Spleen (tissue), 11 donors: ENCODE results near the gene NDUFAF4. TPM values are rescaled to one million over a fixed set of nuclear protein-coding genes. Genes with fewer than 3 reads are reported as not detected.

Experiments
- DNase-seq: peaks from one replicate; pipeline ENCODE4 v3.0.0-alpha.2; 2020
- H3K27ac ChIP-seq, 8 donors: fragments of 200-600 bp; sonication (generic) in 7 of 8; 1 replicate in 4 of 8; 2 replicates in 4 of 8; pipeline versions ENCODE4 v1.5.0 to v1.8.0; 2016 to 2021; ENCODE audit warnings: inconsistent platforms in 4 of 8, mild to moderate bottlenecking in 4 of 8, moderate library complexity in 1 of 8
- H3K27me3 ChIP-seq, 7 donors: fragments of 200-600 bp; sonication (generic) in 6 of 7; replicated peaks in 1 of 7; 1 replicate in 4 of 7; 2 replicates in 3 of 7; pipeline versions ENCODE4 v1.5.0 to v1.8.0; 2016 to 2021; ENCODE audit warnings: inconsistent platforms in 3 of 7, mild to moderate bottlenecking in 1 of 7
- H3K36me3 ChIP-seq, 6 donors: fragments of 200-600 bp; sonication (generic) in 5 of 6; 1 replicate in 4 of 6; 2 replicates in 2 of 6; pipeline versions ENCODE4 v1.5.0 to v1.8.0; 2016 to 2021; ENCODE audit warnings: inconsistent platforms in 2 of 6
- H3K4me1 ChIP-seq, 6 donors: fragments of 200-600 bp; sonication (generic) in 5 of 6; 1 replicate in 3 of 6; 2 replicates in 3 of 6; pipeline versions ENCODE4 v1.5.0 to v1.8.0; 2016 to 2021; ENCODE audit warnings: inconsistent platforms in 3 of 6
- H3K4me3 ChIP-seq, 8 donors: fragments of 200-600 bp; sonication (generic) in 7 of 8; 1 replicate in 4 of 8; 2 replicates in 4 of 8; pipeline versions ENCODE4 v1.5.0 to v1.8.0; 2016 to 2021; ENCODE audit warnings: inconsistent platforms in 4 of 8, mild to moderate bottlenecking in 4 of 8, moderate library complexity in 2 of 8
- H3K9me3 ChIP-seq, 8 donors: fragments of 200-600 bp; sonication (generic) in 7 of 8; 1 replicate in 4 of 8; 2 replicates in 4 of 8; pipeline versions ENCODE4 v1.5.0 to v1.8.0; 2016 to 2021; ENCODE audit warnings: inconsistent platforms in 4 of 8
- CTCF ChIP-seq, 11 experiments: fragments of 200-600 bp in 7 of 11; fragments of 450-650 bp in 4 of 11; sonication (generic) in 4 of 11; IDR thresholded peaks in 8 of 11; conservative IDR thresholded peaks in 3 of 11; 1 replicate in 7 of 11; 2 replicates in 4 of 11; pipeline versions ENCODE4 v1.4.0 to v1.8.0; 2016 to 2021; ENCODE audit warnings: antibody characterized with exemption in 11 of 11, inconsistent platforms in 4 of 11, mild to moderate bottlenecking in 1 of 11
- POLR2A ChIP-seq, 3 donors: fragments of 450-650 bp; IDR thresholded peaks; one replicate each; pipeline ENCODE4 v1.5.1; 2017; ENCODE audit warnings: antibody characterized with exemption in 3 of 3, mild to moderate bottlenecking in 1 of 3
- POLR2AphosphoS5 ChIP-seq, 3 donors: sonication (generic); formaldehyde crosslinking; IDR thresholded peaks; one replicate each; pipeline ENCODE4 v1.5.1; 2017; ENCODE audit warnings: antibody characterized with exemption in 3 of 3
- WGBS, 5 donors: extraction: QIAGEN DNeasy Blood & Tissue Kit in 3 of 5; methylation state at CpG; one replicate each; pipeline versions ENCODE4 v1.1.5 to v1.1.7; 2013 to 2018; 5-methylcytosine and 5-hydroxymethylcytosine counted together
- intact Hi-C: fragments of 100-400 bp; cut with DNase I; formaldehyde crosslinking; loops from one replicate; pipeline ENCODE4 v1.15.0; 2023; ENCODE audit warnings: low total_unique reads
- polyA plus RNA-seq, 3 donors: library from polyadenylated mRNA; stranded (reverse); fragments of 200-250 nt; gene quantifications; one replicate each; pipeline ENCODE4 v1.2.1, GENCODE V29; 2013
- total RNA-seq, 7 donors: library from RNA; depleted of rRNA in 3 of 7; stranded (reverse); fragments of >200 nt in 3 of 7; fragmentation: NEBNext Ultra II Directional in 4 of 7; extraction: Animal tissue kit (Norgen Biotek cat#: 25700) in 4 of 7; gene quantifications; one replicate each; pipeline versions ENCODE4 v1.1.0 to v1.2.1, GENCODE V29; 2016 to 2021
- donor health status: healthy with polysubstance abuse.
- donor health status: DM: no; HTN: no; CAD: no; lungs with moderate emphysema.
- donor health status: DM: no; HTN: no; CAD: no.
- donor health status: Bipolar disorder and iron deficiency.
- donor health status: healthy.
- donor health status: DM: no; HTN: no; CAD: no.
- donor health status: DM: yes; HTN: yes; CAD: no.

NDUFAF4 gene
- total and polyA plus RNA-seq, 10 donors, result 10.1 to 42.1 (median 31.9) TPM

GRCh38 chr6:96878143-96878542, 19.5 kb downstream of the NDUFAF4 start:
- no peak overlapping the region for H3K4me3 ChIP-seq
- no peak for DNase-seq
- no peaks in the 10 kb centered on the region for H3K36me3 ChIP-seq

GRCh38 chr6:96876886-96877545, 20.7 kb downstream of the NDUFAF4 start:
- no peaks in the 10 kb centered on the region for H3K9me3 ChIP-seq

More at GRCh38 chr6:96878143-96878542, 19.5 kb downstream of the NDUFAF4 start:
- no peaks in the 10 kb centered on the region for H3K9me3 ChIP-seq
- intact Hi-C loops, result no loop called here
- no peak overlapping the region for H3K27ac ChIP-seq
- H3K27me3 ChIP-seq, result no peaks in the 10 kb centered on the region
- TF ChIP-seq POLR2AphosphoS5 (IDR thresholded peaks at IDR 0.05) (no peak), CTCF (IDR thresholded peaks at IDR 0.05 in 8 of 11, conservative IDR thresholded peaks at IDR 0.05 in 3 of 11) (no peak), POLR2A (IDR thresholded peaks at IDR 0.05) (no peak)
- H3K4me1 ChIP-seq, result no peaks in the 10 kb centered on the region

GRCh38 chr6:96872976-96873375, 24.7 kb downstream of the NDUFAF4 start:
- Histone ChIP-seq H3K4me3 (no peak overlapping the region), H3K27ac (no peak overlapping the region), H3K4me1 (no peaks in the 10 kb centered on the region), H3K27me3 (no peaks in the 10 kb centered on the region), H3K9me3 (no peaks in the 10 kb centered on the region), H3K36me3 (no peaks in the 10 kb centered on the region)
- TF ChIP-seq POLR2A (IDR thresholded peaks at IDR 0.05) (no peak), CTCF (IDR thresholded peaks at IDR 0.05 in 8 of 11, conservative IDR thresholded peaks at IDR 0.05 in 3 of 11) (no peak), POLR2AphosphoS5 (IDR thresholded peaks at IDR 0.05) (no peak)
- DNase-seq, result no peak
- intact Hi-C loops, result no loop called here
- WGBS, 5 donors, result 87 to 100% (median 91%) methylated on average over 1 of the region's 1 CpG

More at GRCh38 chr6:96876886-96877545, 20.7 kb downstream of the NDUFAF4 start:
- 86 to 94% (median 91%) methylated on average over 9 of the region's 9 CpGs for WGBS, 5 donors
- no peaks in the 10 kb centered on the region for H3K36me3 ChIP-seq
- intact Hi-C loops, result no loop called here
- H3K27me3 ChIP-seq, result no peaks in the 10 kb centered on the region
- no peak overlapping the region for H3K27ac ChIP-seq
- no peak overlapping the region for H3K4me3 ChIP-seq
- H3K4me1 ChIP-seq, result no peaks in the 10 kb centered on the region
- TF ChIP-seq POLR2A (IDR thresholded peaks at IDR 0.05), result no peak
- TF ChIP-seq POLR2AphosphoS5 (IDR thresholded peaks at IDR 0.05), result no peak
- TF ChIP-seq CTCF (IDR thresholded peaks at IDR 0.05 in 8 of 11, conservative IDR thresholded peaks at IDR 0.05 in 3 of 11), result no peak
- no peak for DNase-seq

- peaks cover 0 to 5% (median 0%) of the 10 kb centered on the region in 8 donors for H3K9me3 ChIP-seq
- intact Hi-C loops, result no loop called here
- H3K27ac ChIP-seq, result no peak overlapping the region
- H3K4me3 ChIP-seq, result no peak overlapping the region
- peaks cover 0 to 16% (median 0%) of the 10 kb centered on the region in 7 donors for H3K27me3 ChIP-seq
- DNase-seq, result no peak
- TF ChIP-seq POLR2AphosphoS5 (IDR thresholded peaks at IDR 0.05) (no peak), CTCF (IDR thresholded peaks at IDR 0.05 in 8 of 11, conservative IDR thresholded peaks at IDR 0.05 in 3 of 11) (no peak), POLR2A (IDR thresholded peaks at IDR 0.05) (no peak)
- no peaks in the 10 kb centered on the region for H3K36me3 ChIP-seq
- H3K4me1 ChIP-seq, result no peaks in the 10 kb centered on the region
- WGBS, 5 donors, result 82 to 94% (median 90%) methylated on average over 3 of the region's 3 CpGs
These were observed 32.7 kb downstream of the NDUFAF4 start for GRCh38 chr6:96865055-96865405.
